NCI-H1930 (cell line): ENCODE measurements around the gene PDSS2.
A peak's percentile ranks its signal among the peaks of the same experiment; 100 is the strongest.
"Not testable (repeated sequence)": the region's sequence is repeated elsewhere in the genome, so short reads cannot be mapped to it uniquely, and the experiment has no call there.

Experiments used
- DNase-seq, 2 experiments: peaks; one replicate each; lab custom pipeline; 2025; lab: John Stamatoyannopoulos, UW

Gene PDSS2

GRCh38 chr6:107321793-107322192, 137.6 kb downstream of the PDSS2 start:
- no peak for DNase-seq

- DNase-seq = no peak
Observed at GRCh38 chr6:107319906-107320530, 139.3 kb downstream of the PDSS2 start.

- peak; percentile 10 to 23 for DNase-seq
Observed at GRCh38 chr6:107318100-107318736, 141.1 kb downstream of the PDSS2 start.

- no peak for DNase-seq
Observed at GRCh38 chr6:107315114-107315513, 144.2 kb downstream of the PDSS2 start.

- DNase-seq = peak; percentile 79 to 92
Observed at GRCh38 chr6:107314531-107314939, 144.8 kb downstream of the PDSS2 start.

- no peak for DNase-seq
Observed at GRCh38 chr6:107313776-107314175, 145.6 kb downstream of the PDSS2 start.

GRCh38 chr6:107310362-107310761, 149.0 kb downstream of the PDSS2 start:
- DNase-seq = no peak

GRCh38 chr6:107308677-107309076, 150.7 kb downstream of the PDSS2 start:
- no peak for DNase-seq

- DNase-seq = not testable (repeated sequence)
Observed at GRCh38 chr6:107305994-107306393, 153.4 kb downstream of the PDSS2 start.

- DNase-seq = no peak
Observed at GRCh38 chr6:107305391-107305790, 154.0 kb downstream of the PDSS2 start.

GRCh38 chr6:107304421-107305025, 154.8 kb downstream of the PDSS2 start:
- no peak for DNase-seq

- no peak for DNase-seq
Observed at GRCh38 chr6:107293350-107293749, 166.0 kb downstream of the PDSS2 start.

- no peak for DNase-seq
Observed at GRCh38 chr6:107292715-107293271, 166.6 kb downstream of the PDSS2 start.

- no peak for DNase-seq
Observed at GRCh38 chr6:107290491-107290890, 168.9 kb downstream of the PDSS2 start.

GRCh38 chr6:107289258-107289657, 170.1 kb downstream of the PDSS2 start:
- DNase-seq = not testable (repeated sequence)

- not testable (repeated sequence) for DNase-seq
Observed at GRCh38 chr6:107285683-107286082, 173.7 kb downstream of the PDSS2 start.

GRCh38 chr6:107284805-107285204, 174.6 kb downstream of the PDSS2 start:
- no peak for DNase-seq

GRCh38 chr6:107280791-107281190, 178.6 kb downstream of the PDSS2 start:
- no peak for DNase-seq

GRCh38 chr6:107280001-107280400, 179.4 kb downstream of the PDSS2 start:
- DNase-seq = not testable (repeated sequence)

- DNase-seq = no peak
Observed at GRCh38 chr6:107275330-107275865, 184.0 kb downstream of the PDSS2 start.

GRCh38 chr6:107274288-107274687, 185.1 kb downstream of the PDSS2 start:
- no peak for DNase-seq

GRCh38 chr6:107272246-107272645, 187.1 kb downstream of the PDSS2 start:
- no peak for DNase-seq
